Kidney epithelial cell (primary cell): ENCODE measurements around the gene TMIGD1. TPM values are rescaled to one million over a fixed set of nuclear protein-coding genes. Genes with fewer than 3 reads are reported as not detected.

Source experiments
- DNase-seq: peaks from one replicate; pipeline ENCODE4 v3.0.0-alpha.2; 2010; ENCODE audit warnings: low read depth
- H3K27me3 ChIP-seq: 2 replicates; pipeline ENCODE4 v1.6.0; 2011; ENCODE audit warnings: low read length; ENCODE audit not compliant: control insufficient read depth, insufficient read depth
- H3K36me3 ChIP-seq: 2 replicates; pipeline ENCODE4 v1.5.1; 2011; ENCODE audit warnings: low read length; ENCODE audit not compliant: control insufficient read depth, insufficient read depth
- H3K4me3 ChIP-seq: 2 replicates; pipeline ENCODE4 v1.5.1; 2011; ENCODE audit warnings: low read depth, mild to moderate bottlenecking, control low read depth, low read length
- CTCF ChIP-seq: IDR thresholded peaks from 2 replicates; pipeline ENCODE4 v1.5.1; 2011; ENCODE audit warnings: mild to moderate bottlenecking, moderate library complexity, low read length, control low read depth, inconsistent platforms; ENCODE audit not compliant: insufficient read depth, poor library complexity, severe bottlenecking
- total RNA-seq: library from RNA; depleted of rRNA; stranded (reverse); fragments of >200 nt; gene quantifications from 2 replicates; pipeline ENCODE4 v1.2.3, GENCODE V29; 2015

The TMIGD1 gene
- total RNA-seq, 1 donor from 2014 or later: not detected

- no peak overlapping the region for H3K4me3 ChIP-seq
- no peaks in the 10 kb centered on the region for H3K36me3 ChIP-seq
- no peak for DNase-seq
- H3K27me3 ChIP-seq: no peaks in the 10 kb centered on the region
- TF ChIP-seq CTCF: no peak
Observed at GRCh38 chr17:30275911-30276310, 57.9 kb downstream of the TMIGD1 start.

- no peak overlapping the region for H3K4me3 ChIP-seq
- DNase-seq: no peak
- H3K36me3 ChIP-seq: no peaks in the 10 kb centered on the region
- H3K27me3 ChIP-seq: no peaks in the 10 kb centered on the region
- TF ChIP-seq CTCF: no peak
Observed at GRCh38 chr17:30274887-30275286, 59.0 kb downstream of the TMIGD1 start.

GRCh38 chr17:30273373-30273772 is 60.5 kb downstream of the TMIGD1 start:
- no peak overlapping the region for H3K4me3 ChIP-seq
- DNase-seq: no peak
- no peak for TF ChIP-seq CTCF
- no peaks in the 10 kb centered on the region for H3K36me3 ChIP-seq
- no peaks in the 10 kb centered on the region for H3K27me3 ChIP-seq

- Histone ChIP-seq H3K4me3 (no peak overlapping the region), H3K36me3 (no peaks in the 10 kb centered on the region), H3K27me3 (no peaks in the 10 kb centered on the region)
- no peak for DNase-seq
- no peak for TF ChIP-seq CTCF
Observed at GRCh38 chr17:30271102-30271501, 62.8 kb downstream of the TMIGD1 start.

GRCh38 chr17:30267625-30268024 is 66.2 kb downstream of the TMIGD1 start:
- Histone ChIP-seq H3K4me3 (no peak overlapping the region), H3K27me3 (no peaks in the 10 kb centered on the region), H3K36me3 (no peaks in the 10 kb centered on the region)
- DNase-seq: no peak
- TF ChIP-seq CTCF: no peak

Other genes starting within 250 kb of the TMIGD1 start
- 9.4 and 11.1 TPM in 2 replicates for gene NSRP1, start 217.2 kb downstream of the TMIGD1 start, total RNA-seq
- gene SLC6A4, start 98.4 kb downstream of the TMIGD1 start, total RNA-seq: under 0.01 TPM in 1 of 2 replicates, not detected in the other
- 24.5 and 29.4 TPM in 2 replicates for gene BLMH, start 42.1 kb downstream of the TMIGD1 start, total RNA-seq
- 97.9 and 118 TPM in 2 replicates for gene CPD, start 44.9 kb upstream of the TMIGD1 start, total RNA-seq
- gene GOSR1, start 143.4 kb upstream of the TMIGD1 start, total RNA-seq: 35.1 and 38.3 TPM in 2 replicates